ENCODE measurements around the gene NAGPA.
"Not testable (repeated sequence)": the region's sequence is repeated elsewhere in the genome, so short reads cannot be mapped to it uniquely, and the experiment has no call there.

NAGPA gene

GRCh38 chr16:5060073-5060641 is 26.4 kb upstream of the NAGPA start:
- DNase-seq, result no peak

- no peak for DNase-seq
Observed at GRCh38 chr16:5059386-5060072, 25.8 kb upstream of the NAGPA start.

GRCh38 chr16:5058476-5058875 is 24.7 kb upstream of the NAGPA start:
- DNase-seq, result no peak

- no peak for DNase-seq
Observed at GRCh38 chr16:5056352-5056751, 22.6 kb upstream of the NAGPA start.

- no peak for DNase-seq
Observed at GRCh38 chr16:5054876-5055865, 21.4 kb upstream of the NAGPA start.

- no peak for DNase-seq
Observed at GRCh38 chr16:5046914-5047313, 13.2 kb upstream of the NAGPA start.

- no peak for DNase-seq
Observed at GRCh38 chr16:5045499-5046115, 11.9 kb upstream of the NAGPA start.

- not testable (repeated sequence) for DNase-seq
Observed at GRCh38 chr16:5044581-5044980, 10.8 kb upstream of the NAGPA start.

- no peak for DNase-seq
Observed at GRCh38 chr16:5044011-5044540, 10.3 kb upstream of the NAGPA start.

- no peak for DNase-seq
Observed at GRCh38 chr16:5042574-5043171, 8.9 kb upstream of the NAGPA start.

- no peak for DNase-seq
Observed at GRCh38 chr16:5041600-5042133, 7.9 kb upstream of the NAGPA start.

GRCh38 chr16:5040451-5040850 is 6.7 kb upstream of the NAGPA start:
- DNase-seq, result no peak

GRCh38 chr16:5036228-5037156 is 2.8 kb upstream of the NAGPA start:
- no peak for DNase-seq

GRCh38 chr16:5035909-5036227 is 2.1 kb upstream of the NAGPA start:
- no peak for DNase-seq

- no peak for DNase-seq
Observed at GRCh38 chr16:5034167-5034523, 410 bp upstream of the NAGPA start.

- DNase-seq, result no peak
Observed at GRCh38 chr16:5032748-5033167, 977 bp downstream of the NAGPA start.

GRCh38 chr16:5031601-5032000 is 2.1 kb downstream of the NAGPA start:
- DNase-seq, result no peak

GRCh38 chr16:5030251-5030870 is 3.4 kb downstream of the NAGPA start:
- no peak for DNase-seq

- DNase-seq, result no peak
Observed at GRCh38 chr16:5028950-5029475, 4.7 kb downstream of the NAGPA start.

- no peak for DNase-seq
Observed at GRCh38 chr16:5027575-5028235, 6.0 kb downstream of the NAGPA start.
